Measurements from ENCODE around the gene NOL4L.

Gene NOL4L

DNA sequence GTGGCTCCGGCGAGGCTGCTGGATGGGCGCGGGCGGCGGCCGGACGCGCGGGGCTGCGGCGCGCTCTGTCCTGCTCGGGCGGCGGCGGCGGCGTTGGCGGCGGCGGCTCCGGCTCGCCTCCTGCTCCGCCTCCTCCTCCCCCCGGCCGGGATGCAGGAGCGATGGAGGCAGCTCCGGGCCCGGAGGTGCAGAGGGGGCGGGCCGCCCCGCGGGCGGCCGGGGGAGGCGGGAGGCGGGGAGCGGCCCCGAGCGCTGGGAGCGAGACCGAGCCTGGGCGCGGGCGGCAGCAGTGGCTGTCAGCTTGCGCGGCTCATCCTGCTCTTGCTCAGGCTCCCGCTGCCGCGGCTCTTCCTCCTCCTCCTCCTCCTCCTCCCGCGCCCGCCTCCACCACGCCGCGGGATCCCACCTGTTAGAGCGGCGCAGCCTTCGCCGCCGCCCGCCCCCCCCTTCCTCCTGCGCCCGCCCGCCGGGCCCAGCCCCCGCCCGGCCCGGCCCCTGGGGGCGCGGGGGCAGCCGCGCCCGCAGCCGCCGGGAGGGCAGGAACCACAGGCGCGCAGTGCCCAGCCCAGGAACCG, at the start of gene NOL4L:
Gene NOL4L (minus strand): TSS at position 323 of the 575 bp plus-strand sequence. CDS start 443 bp downstream, outside the sequence.
- no peak for DNase-seq (ENCODE audit: low read depth)

- DNase-seq (ENCODE audit: low read depth), result no peak
Measured at GRCh38 chr20:32634041-32634805, 49.1 kb upstream of the NOL4L start.

GRCh38 chr20:32632461-32633354, 47.6 kb upstream of the NOL4L start:
- no peak for DNase-seq (ENCODE audit: low read depth)

- DNase-seq (ENCODE audit: low read depth), result no peak
Measured at GRCh38 chr20:32631933-32632460, 46.9 kb upstream of the NOL4L start.

DNA sequence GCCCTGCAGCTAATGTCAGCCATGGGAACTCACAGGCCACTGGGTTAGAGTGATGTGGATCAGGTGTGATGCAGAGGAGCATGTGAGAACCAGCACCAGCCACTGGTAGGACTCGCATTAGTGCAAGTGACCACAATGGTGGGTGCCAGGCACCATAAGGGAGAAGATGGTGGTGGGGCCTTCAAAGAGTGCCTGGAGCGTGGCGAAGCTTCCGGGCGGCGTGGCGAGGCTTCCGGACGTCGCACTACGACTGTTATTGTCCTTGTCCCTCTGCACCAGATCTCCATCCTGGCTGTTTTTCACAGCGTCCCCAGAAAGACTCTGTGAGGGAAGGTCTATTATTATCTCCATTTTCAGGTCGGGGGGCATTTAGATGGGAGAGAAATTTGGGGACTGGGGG, 44.7 kb upstream of the NOL4L start:
- no peak for DNase-seq (ENCODE audit: low read depth)

DNA sequence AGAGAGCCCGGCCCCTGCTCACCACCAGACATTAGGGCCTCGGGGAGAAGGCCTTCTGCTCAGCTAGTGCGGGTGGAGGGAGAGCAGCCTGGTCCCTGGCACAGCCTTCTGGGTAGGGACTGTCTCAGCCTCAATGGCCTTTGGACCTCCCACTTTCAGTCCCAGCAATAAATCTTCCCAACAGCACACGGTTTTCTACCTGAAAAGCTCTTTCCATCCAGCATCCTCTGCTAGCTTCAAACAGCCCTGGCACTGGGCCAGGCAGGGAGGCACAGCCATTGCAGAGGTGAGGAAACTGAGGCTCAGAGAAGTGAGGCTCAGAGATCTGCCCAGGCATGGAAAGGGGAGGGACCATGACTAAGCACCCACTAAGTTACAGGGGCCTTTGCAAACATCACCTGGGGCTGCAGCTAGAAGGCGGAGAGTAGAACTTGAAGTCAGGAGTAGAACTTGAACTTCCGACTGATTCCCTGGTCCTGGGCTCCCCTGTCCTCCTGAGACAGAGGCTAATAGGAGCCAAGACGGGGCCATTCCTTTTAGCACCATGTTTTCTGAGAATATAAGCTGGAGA, 43.9 kb upstream of the NOL4L start:
- no peak for DNase-seq (ENCODE audit: low read depth)

DNA sequence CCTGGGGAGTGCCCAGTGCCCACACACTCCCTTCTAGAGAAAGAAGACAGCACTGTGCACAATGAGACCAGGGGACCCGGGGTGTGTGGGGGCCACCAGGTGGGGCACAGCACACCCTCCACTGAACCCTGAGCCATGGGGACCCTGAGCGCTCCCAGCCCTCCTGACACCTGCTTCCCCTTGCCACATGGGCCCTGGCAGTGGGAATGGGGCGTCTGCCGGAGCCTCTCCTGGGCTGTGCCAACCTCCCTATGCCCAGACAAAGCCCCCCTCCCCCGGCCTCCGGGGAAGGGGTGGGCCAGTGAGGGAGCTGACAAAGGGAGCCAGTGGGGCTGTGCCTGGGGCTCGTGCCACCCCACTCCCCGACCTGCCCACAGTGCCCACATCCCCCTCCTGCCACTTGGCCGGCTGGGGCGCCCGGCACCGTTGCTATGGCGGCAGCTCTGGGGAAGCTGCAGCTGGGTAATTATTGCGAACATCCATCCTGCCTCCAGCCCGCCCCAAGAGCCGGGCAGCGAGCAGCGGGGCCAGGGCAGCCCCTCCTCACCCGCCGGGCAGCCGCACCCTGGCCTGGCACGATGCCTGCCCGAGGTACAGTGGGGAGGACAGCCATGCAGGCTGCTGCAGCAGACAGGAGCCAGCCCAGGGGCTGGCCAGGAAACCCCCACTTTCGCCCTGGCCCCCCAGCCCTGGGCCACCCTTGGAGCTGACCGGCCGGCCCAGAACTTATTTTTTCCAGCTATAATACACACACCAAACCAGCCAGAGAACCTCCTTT, 41.9 kb upstream of the NOL4L start:
- DNase-seq (ENCODE audit: low read depth), result no peak

DNA sequence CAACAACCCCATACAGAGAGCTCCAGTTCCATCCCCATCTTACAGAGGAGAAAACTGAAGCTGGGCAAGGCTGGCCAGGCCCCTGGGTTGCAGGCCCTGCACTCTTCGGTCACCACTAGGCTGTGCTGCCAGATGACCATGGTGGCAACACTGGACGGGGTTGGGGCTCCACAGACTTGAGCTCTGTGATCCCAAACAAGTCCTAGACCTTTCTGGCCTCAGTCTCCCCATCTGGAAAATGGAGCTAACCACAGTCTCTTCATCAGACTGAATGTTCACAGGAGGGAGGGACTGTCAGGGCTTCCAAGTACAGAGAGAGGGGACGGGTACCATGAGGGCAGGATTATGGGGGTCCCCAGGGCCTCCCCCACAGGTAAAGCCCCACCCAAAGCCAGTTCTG, 41.3 kb upstream of the NOL4L start:
- no peak for DNase-seq (ENCODE audit: low read depth)

DNA sequence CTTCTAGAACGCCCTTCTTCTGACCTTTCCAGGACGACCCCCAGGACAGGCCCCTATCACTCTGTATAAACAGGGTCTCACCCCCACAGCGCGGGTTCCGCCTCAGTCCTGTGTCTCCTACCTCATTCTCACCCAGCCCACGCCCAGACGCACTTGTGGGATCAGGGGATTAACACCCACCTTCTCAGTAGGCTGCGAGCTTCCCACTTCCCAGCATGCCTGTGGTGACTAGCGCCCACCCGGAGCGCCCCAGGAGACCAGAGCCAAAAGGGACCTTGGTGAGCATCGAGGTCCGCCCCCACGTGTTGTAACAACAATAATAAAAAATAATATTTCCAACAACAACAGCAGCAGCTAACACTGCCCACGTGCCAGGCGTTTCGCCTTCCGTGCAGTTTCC, 40.9 kb upstream of the NOL4L start:
- DNase-seq (ENCODE audit: low read depth), result no peak

- DNase-seq (ENCODE audit: low read depth), result no peak
Measured at GRCh38 chr20:32624687-32625345, 39.7 kb upstream of the NOL4L start.

GRCh38 chr20:32623667-32624157, 38.6 kb upstream of the NOL4L start:
- DNase-seq (ENCODE audit: low read depth), result no peak

GRCh38 chr20:32622585-32623468, 37.7 kb upstream of the NOL4L start:
- no peak for DNase-seq (ENCODE audit: low read depth)

DNA sequence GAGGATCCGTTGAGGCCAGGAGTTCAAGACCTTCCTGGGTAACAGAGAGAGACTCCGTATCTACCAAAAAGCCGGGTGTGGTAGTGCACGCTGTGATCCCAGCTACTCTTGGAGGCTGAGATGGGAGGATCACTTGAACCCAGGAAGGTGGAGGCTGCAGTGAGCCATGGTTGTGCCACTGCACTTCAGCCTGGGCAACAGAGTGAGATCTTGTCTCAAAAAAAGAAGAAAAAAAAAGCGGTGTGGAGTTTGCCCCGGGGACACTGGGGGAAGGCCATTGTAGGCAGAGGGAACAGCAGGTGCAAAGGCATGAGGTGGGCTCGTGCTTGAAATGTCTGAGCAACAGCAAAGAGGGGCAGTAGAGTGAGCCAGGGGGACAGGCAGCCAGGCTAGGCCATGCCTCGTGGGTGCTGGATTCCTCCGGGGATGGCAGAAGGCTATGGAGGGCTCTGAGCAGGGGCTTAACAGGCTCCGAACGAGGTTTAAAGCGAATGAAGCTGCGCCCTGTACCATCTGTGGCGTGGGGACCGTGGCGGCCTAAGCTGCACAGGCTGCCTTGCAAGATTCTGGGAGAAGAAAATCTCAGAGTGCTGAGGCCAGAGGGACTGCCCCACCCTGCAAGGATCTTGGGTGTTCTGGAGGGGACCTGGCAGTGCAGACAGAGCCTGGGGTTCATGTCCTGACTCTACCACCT, 36.9 kb upstream of the NOL4L start:
- no peak for DNase-seq (ENCODE audit: low read depth)

DNA sequence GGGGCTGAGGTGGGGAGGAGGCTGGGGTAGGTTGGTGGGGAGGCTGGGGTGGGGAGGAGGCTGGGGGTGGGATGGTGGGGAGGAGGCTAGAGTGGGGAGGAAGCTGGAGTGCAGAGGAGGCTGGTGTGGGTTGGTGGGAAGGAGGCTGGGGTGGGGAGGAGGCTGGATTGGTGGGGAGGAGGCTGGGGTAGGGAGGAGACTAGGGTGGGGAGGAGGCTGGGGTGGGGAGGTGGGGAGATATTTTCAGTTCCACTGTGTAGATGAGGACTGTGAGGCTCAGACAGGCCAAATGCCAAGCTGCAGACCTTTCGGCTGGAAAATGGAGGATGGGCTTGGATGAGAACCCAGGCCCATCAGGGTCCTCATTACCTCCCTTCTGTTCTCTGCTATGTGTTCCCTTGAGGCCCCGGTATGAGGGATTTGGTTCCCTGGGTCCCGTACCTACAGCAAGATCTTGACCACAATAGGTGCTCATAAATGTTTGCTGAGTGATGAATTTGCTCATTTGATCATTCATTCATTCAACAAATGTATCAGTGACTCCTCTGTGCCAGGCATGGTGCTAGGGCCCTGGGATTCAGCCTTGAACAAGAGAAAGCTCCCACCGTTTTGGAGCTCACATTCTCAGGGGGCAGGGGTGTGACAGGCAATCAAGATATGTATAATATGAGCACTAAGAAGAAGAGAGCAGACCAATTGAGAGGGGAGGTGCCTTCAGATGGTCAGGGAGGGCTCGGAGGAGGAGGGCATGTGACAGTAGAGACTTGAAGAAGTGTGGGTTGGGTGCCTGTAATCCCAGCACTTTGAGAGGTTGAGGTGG, 36.1 kb upstream of the NOL4L start:
- peak; percentile 18 for DNase-seq (ENCODE audit: low read depth)

DNA sequence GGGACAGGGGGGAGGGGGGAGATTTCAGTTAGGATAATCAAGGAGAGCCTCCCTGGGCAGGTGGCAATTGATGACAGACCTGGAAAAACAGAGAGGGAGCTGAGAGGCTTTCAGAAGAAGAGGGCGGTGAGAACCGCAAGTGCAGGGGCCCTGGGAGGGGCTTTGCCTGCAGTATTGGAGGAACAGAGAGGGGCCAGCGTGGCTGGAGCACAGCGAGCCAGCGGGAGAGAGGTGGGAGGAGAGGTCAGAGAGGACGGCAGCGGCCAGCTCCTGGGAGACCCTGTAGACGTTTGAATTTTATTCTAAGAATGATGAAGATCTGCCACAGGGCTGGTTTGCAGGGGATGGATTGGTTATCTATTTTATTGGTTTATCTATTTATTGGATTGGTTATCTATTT, 34.5 kb upstream of the NOL4L start:
- no peak for DNase-seq (ENCODE audit: low read depth)

DNA sequence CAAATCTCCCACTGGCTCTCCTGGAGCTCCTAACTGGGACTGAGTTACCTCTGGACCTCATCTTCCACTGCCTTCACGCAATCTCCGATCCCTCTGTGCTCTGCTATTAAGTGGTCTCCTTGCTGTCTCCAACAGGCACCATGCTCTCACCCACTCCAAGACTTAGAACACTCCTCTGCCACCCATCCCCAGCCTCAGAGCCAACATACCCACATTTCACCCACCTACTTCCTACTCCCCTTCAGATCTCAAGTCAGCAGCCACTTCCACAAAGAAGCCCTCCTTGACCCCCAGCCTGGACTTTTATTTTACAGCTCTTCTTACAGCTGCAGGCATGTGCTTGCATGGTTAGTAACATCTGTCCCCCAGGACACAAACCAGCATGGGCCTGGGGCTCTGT, 29.6 kb upstream of the NOL4L start:
- DNase-seq (ENCODE audit: low read depth), result no peak

DNA sequence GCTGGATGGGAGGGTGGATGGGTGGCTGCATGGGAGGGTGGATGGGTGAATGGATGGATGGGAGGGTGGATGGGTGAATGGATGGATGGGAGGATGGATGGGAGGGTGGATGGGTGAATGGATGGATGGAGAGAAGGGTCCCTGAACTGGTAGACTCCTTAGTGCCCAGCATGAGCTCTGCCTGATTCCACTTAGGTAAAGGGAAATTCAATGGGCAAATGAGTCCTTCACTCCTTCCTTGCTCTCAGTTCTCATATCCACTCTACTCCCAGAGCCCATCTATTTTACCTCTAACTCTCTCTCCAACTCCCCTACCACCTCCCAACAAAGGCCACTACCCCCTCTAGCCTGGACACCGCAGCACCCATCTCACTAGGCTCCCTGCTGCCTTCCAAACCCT, 29.2 kb upstream of the NOL4L start:
- no peak for DNase-seq (ENCODE audit: low read depth)
